ENCODE data around the gene C11orf86.

The C11orf86 gene

GRCh38 chr11:66966351-66966750, 8.8 kb upstream of the C11orf86 start:
- DNase-seq (ENCODE audit: extremely low read depth in 1 of 2, low read depth in 1 of 2), result no peak

GRCh38 chr11:66967670-66968425, 7.3 kb upstream of the C11orf86 start:
- DNase-seq (ENCODE audit: extremely low read depth in 1 of 2, low read depth in 1 of 2), result no peak

GRCh38 chr11:66969584-66970225, 5.4 kb upstream of the C11orf86 start:
- DNase-seq (ENCODE audit: extremely low read depth in 1 of 2, low read depth in 1 of 2), result no peak

DNA sequence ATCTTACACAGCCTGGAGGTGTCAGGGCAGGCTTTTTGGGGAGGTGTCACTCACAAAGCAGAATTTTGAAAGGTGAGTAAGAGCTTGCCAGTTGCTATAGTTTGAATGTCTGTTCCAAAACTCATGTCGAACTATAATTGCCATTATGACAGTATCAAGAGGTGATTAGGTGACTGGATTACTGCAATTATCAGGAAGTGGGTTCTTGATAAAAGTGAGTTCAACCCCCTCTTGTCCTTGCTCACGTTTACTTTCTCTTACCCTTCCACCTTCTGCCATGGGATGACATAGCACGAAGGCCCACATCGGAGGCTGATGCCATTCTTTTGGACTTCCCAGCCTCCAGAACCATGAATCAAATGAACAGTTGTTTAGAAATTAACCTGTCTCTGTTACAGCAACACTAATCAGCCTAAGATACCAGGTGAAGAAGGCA, 4.7 kb upstream of the C11orf86 start:
- no peak for DNase-seq (ENCODE audit: extremely low read depth in 1 of 2, low read depth in 1 of 2)

DNA sequence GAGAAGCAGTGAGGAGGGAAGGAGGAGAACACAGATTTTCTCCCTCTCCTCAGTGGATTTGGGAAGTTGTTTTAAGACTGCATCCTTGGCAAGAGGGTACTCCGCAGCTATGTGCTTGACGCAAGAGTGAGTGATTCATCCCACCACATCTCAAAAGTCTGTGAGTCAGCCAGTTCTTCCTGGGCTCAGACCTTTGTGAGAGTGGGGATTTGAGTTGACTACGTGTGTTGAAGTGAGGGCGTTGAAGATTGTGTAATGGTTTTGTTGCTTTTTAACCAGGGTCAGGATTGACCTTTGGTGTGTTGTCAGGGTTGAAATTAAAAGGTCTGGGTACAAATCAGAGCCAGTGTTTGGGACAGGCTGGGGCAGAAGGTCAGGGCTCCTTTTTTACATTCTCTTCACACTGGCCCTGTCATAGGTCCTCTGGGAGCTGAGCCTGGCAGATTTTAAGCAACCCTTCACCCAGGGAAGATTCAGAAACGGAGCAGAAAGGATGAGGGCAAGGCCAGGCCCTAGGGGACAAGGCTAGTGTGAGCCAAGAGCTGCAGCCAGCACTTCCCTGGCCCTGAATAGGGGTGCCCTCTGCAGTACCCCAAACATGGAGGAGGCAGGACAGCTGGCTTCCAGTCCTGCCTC, 4.2 kb upstream of the C11orf86 start:
- no peak for DNase-seq (ENCODE audit: extremely low read depth in 1 of 2, low read depth in 1 of 2)

DNA sequence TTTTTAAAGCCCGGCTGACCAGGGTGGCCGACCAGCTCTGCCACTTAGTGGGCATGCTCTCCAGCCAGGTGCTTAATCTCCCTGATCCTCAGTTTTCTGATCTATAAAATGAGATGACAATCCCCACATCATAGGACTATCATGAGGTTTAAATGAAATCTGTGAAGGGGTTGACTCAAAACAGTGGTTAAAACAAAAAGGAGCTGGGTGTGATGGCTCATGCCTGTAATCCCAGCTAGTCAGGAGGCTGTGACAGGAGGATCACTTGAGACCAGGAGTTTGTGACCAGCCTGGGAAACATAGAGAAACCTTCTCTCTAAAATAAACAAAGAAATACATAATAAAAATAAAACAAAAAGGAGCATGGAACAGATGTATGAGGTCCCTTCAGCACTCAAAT, 3.6 kb upstream of the C11orf86 start:
- DNase-seq (ENCODE audit: extremely low read depth in 1 of 2, low read depth in 1 of 2), result no peak

- no peak for DNase-seq (ENCODE audit: extremely low read depth in 1 of 2, low read depth in 1 of 2)
Measured at GRCh38 chr11:66973956-66974580, 1.0 kb upstream of the C11orf86 start.

GRCh38 chr11:66975405-66976027, 412 bp downstream of the C11orf86 start:
- DNase-seq (ENCODE audit: extremely low read depth in 1 of 2, low read depth in 1 of 2), result no peak

DNA sequence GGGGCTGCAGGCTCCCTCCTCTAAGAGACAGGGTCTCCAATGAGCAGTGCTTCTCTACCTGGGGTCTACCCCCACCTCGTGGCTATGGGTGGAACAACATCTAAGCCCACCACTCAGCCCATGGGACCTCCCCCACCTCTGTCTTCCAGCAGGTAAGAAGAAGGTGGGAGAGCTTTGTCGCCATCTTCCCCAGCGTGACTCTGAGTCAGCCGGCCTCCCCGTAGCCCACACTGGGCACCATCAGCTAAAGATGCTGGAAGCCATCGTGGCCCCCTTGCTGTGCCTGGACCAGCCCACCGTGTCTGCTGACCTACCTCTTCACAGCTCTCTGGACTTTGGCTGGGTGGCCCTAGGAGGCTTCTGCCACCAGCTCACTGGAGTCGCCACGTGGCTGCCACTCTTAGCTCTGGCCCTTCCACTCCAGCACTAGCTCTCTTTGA, 944 bp downstream of the C11orf86 start:
- no peak for DNase-seq (ENCODE audit: extremely low read depth in 1 of 2, low read depth in 1 of 2)

DNA sequence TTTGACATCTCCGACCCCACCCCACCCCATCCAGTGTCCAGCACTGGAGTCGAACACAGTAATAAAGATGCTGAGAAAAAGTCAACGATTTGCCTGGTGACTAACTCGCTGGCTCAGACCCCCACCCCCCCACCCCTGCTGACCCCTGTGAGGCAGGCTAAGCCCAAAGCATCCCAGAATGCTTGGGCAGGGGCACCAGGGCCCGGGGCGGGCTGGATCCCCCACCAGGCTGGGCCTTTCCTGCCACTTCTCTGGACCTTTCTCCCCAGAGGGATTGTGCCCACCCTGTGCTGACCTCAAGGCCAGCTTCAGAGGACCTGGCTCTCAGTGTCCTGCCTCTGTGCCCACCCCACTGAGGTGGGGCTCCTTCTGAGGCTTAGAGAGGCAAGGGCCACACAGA, 1.8 kb downstream of the C11orf86 start:
- no peak for DNase-seq (ENCODE audit: extremely low read depth in 1 of 2, low read depth in 1 of 2)

DNA sequence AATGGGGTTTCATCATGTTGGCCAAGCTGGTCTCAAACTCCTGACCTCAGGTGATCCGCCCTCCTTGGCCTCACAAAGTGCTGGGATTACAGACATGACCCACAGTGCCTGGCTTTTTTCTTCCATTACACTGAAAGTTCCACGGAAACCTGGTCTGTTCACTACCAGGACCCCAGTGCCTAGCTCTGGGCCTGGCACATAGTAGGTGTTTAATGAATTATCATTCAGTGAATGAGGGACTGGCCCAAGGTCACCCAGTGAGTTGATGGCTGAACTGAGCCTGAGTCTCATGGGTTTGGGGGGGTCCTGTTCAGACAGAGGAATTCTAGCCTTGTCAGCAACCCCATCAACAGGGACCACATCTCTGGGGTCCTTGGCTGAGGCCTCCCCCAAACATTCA, 3.1 kb downstream of the C11orf86 start:
- DNase-seq (ENCODE audit: extremely low read depth in 1 of 2, low read depth in 1 of 2), result no peak

- DNase-seq (ENCODE audit: extremely low read depth in 1 of 2, low read depth in 1 of 2), result no peak
Measured at GRCh38 chr11:66978717-66979116, 3.6 kb downstream of the C11orf86 start.

DNA sequence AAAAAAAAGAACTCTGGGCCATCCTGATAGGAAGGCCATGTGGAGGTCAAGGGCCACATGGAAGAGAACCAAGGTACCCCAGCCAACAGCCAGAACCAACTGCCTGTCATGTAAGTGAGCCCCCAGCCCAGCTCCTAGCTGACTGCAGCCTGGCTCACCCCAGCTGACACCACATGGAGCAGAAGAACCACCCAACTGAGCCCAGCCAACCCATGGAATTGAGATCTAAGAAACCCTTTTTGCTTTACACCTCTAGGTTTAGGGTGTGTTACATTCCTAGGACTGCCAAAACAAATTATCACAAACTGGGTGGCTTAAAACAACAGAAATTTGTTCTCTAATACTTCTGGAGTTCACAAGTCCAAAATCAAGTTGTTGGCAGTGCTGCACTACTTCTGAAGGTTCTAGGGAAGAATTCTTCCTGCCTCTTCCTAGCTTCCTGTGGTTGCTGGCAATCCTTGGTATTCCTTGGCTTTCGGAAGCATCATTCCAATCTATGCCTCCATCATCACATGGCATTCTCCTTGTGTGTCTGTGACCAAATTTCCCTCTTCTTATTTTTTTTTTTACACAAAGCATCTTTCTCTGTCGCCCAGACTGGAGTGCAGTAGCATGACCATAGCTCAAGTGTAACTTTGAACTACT, 4.4 kb downstream of the C11orf86 start:
- DNase-seq (ENCODE audit: extremely low read depth in 1 of 2, low read depth in 1 of 2), result no peak

DNA sequence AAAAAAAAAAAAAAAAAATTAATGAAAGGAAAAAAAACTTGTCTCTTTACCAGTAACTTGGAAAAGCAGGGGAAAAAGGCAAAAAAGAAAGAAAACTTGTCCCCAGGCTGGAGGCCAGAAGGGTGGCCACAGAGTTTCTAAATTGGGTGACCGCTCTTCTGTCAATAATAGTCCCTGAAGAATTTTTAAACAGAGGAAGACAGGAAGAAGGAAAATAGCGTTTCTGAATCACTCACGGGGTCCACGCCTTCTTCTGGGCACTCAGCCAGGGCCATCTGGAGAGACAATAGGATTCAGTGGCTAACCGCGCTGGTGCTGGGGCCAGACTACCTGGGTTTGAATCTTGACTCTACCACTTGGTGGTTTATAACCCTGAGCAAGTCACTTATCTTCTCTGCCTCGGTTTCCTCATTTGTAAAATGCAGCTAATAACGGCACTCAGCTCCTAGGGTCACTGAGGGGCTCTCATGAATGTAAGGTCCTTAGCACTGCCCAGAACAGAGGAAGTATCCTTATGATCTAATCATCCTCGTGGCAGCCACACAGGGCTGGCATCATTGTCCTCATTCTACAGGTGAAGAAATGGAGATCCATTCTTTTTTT, 7.0 kb downstream of the C11orf86 start:
- DNase-seq (ENCODE audit: extremely low read depth in 1 of 2, low read depth in 1 of 2), result no peak

DNA sequence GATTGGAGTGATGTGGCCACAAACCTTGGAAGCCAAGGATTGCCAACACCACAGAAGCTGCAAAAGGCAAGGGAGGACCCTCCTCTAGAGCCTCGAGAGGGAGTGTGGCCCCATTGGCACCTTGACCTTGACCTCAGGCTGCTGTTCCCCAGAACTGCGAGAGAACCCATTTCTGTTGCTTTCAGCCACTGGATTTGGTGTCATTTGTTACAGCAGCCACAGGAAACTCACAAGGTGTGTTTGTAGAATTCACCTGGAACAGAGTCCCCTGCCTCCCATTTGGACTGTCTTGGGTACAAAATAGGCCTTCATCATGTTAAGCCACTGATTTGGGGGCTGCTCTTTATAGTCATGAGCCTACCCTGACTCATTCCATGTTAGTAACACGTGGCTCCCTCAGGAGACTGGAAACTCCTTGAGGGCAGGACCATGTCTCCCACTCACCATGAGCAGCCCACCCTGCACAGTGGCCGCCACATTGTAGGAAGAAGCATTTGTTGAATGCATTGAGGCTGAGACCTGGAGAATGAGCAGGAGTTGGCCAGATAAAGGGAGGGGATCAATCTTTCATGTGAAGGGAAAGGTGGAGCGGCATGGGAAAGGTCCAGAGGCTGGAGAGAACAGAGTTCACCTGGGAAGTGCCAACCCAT, 8.3 kb downstream of the C11orf86 start:
- DNase-seq (ENCODE audit: extremely low read depth in 1 of 2, low read depth in 1 of 2), result no peak

DNA sequence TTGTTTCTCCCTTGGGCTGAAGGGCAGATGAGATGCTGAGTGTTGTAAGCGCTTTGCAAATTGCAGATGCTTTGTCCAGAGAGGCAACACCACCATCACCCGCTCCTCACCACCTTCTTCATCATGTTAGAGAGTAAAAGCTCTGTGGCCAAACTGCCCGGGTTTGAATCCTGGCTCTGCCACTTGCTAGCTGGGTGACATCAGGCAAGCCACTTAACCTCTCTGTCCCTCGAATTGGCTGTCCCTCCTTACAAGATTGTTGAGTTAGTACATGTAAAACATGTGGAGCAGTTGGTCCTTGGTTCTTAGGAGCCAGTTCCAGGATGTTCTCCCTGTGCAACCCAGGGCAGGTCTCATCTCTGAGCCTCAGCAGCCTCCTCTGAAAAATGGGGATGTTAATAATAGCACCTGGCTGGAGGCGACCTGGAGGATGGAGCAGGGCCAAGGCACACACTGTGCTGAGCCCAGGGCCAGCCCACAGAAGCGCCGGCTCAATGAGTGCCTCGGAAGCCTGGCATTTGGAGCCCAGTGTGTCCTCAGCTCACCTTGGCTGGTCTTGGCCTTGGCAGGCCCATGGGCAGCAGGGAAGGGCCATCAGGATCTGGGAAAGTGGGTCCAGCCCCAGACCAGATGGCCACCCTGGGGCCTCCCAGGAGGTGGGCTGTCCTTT, 10.5 kb downstream of the C11orf86 start:
- DNase-seq (ENCODE audit: extremely low read depth in 1 of 2, low read depth in 1 of 2), result no peak

- no peak for DNase-seq (ENCODE audit: extremely low read depth in 1 of 2, low read depth in 1 of 2)
Measured at GRCh38 chr11:66986178-66986545, 11.1 kb downstream of the C11orf86 start.

DNA sequence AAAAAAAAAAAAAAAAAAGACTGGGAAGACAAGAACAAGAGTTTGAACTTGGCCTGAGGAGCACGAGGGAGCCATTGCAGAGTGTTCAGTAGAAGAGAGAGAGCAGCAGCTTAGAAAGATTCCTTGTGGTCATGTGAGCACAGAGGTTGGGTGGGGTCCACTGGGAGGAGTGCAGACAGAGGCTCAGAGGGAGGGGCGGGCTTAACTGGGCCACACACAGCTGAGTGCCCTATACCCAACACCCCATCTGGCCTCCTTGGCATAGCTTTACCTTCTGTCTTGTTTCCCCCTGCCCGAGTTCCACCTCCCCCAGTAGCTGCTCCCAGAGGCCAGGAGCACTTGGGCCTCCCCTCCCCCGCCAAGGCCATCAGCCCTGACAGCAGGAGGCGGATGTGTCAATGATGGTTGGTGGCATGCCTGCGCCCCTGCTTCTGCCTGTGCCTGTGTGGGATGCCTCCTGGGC, 12.1 kb downstream of the C11orf86 start:
- DNase-seq (ENCODE audit: extremely low read depth in 1 of 2, low read depth in 1 of 2), result no peak
